ENCODE results near the gene VSTM2L. TPM values are rescaled to one million over a fixed set of nuclear protein-coding genes. Genes with fewer than 3 reads are reported as not detected.
"Not testable (repeated sequence)": the region's sequence is repeated elsewhere in the genome, so short reads cannot be mapped to it uniquely, and the experiment has no call there.

Gene VSTM2L
- total RNA-seq, 1 experiment from 2014 or later = 39.2 TPM

DNA sequence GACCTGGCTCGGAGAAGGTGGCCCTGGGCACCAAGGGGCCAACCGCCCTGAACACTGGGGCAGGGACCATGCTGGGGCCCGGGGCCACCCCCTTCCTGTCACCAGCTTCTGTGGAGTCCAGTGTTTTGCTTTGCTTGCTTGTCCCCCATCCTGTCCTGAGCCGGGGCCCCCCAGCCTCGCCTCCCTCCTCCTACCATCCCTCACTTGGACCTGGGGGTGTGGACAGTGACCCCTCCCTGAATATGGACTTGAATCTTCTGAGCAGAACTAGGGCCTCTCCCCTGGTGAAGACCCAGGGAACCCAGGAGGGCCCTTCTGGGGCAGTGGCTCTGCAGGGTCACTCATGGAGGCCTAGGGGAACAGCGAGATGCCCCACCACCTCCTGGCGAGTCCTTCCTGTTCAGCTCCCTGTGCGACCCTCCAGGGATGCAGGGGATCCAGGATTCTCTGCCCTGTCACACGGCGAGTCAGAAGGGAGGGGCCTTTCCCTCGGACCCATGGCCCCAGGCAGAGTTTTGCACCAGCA is 41.6 kb downstream of the VSTM2L start:
- in situ Hi-C loops (cut with HindIII; ENCODE audit: low sequenced_read_pairs) = no loop called here
- no peak for DNase-seq (ENCODE audit: low spot score)

DNA sequence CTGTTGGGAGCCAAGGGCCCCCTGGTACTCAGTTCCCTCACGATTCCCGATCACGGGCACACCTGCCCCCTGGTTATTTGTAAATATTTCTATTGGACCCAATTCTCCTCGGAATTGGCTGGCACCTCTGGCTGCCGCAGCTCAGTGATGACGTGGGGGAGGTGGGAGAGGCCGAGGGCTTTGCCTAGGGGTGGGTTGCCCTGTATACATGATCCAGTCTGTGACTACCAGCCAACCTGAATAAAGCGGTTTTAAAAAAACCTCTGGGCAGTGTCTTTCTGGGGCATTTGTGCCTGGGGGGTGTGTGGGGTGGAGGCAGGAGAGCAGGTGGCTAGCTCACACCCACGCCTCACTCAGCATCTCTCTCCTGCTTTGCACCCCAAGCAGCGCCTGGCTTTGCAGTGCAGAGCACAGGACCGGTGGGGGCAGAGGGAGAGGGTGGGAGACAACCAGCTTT is 42.2 kb downstream of the VSTM2L start:
- DNase-seq (ENCODE audit: low spot score) = no peak
- in situ Hi-C loops (cut with HindIII; ENCODE audit: low sequenced_read_pairs) = no loop called here

DNA sequence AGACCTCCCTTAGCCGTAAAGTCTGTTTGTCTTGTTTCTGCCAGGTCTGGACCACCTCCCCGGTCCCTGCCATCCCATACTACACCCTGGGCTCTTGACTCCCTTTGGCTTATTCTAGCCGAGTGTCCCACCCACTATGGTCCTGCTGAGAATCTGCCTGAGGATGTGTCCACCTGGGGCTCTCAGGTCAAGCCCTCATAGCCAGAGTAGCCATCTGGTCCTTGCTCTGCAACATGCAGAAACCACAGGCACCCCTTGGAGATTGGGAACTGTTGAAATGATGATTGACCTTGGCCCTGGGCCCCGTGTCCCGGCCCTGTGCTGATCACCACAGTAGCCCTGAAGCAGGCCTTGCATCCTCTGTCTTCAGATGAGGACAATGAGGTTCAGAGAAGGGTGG is 44.0 kb downstream of the VSTM2L start:
- in situ Hi-C loops (cut with HindIII; ENCODE audit: low sequenced_read_pairs) = no loop called here

DNA sequence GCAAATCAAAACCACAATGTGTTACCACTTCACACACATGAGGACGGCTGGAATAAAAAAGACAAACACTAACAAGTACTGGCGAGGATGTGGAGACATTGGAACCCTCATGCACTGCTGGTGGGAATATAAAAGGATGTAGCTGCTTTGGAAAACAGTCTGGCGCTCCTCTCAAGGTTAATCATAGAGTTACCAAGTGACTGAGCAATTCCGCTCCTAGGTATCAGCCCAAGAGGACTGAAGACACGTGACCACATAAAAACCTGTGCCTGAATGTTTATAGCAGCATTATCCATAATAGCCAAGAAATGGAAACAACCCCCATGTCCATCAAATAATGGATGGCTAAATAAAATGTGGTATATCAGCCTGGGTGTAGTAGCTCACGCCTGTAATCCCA is 45.0 kb downstream of the VSTM2L start:
- in situ Hi-C loops (cut with HindIII; ENCODE audit: low sequenced_read_pairs) = no loop called here
- no peak for DNase-seq (ENCODE audit: low spot score)

More for the DNA sequence above, 44.0 kb downstream of the VSTM2L start:
- DNase-seq (ENCODE audit: low spot score) = no peak

DNA sequence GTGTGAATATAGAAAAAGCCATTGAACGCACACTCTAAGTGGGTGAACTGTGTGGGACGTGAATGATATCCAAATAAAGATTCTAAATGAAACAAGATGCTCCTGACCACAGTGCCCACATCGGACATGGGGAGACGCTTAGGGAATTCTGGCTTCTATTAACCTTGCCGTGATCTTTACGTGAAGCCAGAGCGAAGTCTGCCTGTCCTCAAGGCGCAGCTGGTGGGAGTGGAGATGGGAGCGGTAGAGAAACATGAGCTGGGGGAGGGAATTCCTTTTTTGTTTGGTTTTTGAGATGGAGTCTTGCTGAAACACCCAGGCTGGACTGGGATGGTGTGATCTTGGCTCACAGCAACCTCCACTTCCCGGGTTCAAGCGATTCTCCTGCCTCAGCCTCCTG is 46.0 kb downstream of the VSTM2L start:
- no peak for DNase-seq (ENCODE audit: low spot score)
- in situ Hi-C loops (cut with HindIII; ENCODE audit: low sequenced_read_pairs) = no loop called here

DNA sequence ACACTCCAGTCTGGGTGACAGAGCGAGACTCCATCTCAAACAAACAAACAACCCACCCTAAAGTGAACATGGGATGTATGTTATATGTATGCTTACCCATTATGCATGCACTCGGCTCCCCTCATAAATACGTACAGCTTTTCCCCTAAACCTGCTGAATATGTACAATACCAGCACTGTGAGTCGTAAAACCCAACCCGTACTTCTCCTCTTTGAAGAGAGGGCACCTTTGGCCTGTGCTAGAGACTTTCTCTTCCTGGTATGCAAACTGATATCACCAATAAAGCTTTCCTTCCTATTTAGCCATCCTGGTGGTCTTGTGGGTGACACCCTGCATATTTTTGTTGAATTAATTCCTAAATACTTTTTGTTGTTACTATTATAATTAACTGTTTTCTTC is 51.3 kb downstream of the VSTM2L start:
- DNase-seq (ENCODE audit: low spot score) = no peak
- in situ Hi-C loops (cut with HindIII; ENCODE audit: low sequenced_read_pairs) = no loop called here

DNA sequence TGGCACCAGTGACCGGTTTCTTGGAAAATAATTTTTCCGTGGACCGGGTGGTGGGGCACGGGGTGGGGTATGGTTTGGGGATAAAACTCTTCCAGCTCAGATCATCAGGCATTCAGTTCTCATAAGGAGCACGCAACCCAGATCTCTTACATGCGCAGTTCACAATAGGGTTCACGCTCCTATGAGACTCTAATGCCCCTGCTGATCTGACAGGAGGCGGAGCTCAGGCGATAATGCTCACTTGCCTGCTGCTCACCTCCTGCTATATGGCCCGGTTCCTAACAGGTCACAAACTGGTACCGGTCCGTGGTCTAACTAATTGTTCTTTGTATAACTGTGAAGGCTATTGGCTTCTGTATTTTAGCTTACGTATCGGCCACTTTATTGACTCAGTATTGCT is 51.7 kb downstream of the VSTM2L start:
- DNase-seq (ENCODE audit: low spot score) = no peak
- in situ Hi-C loops (cut with HindIII; ENCODE audit: low sequenced_read_pairs) = no loop called here

DNA sequence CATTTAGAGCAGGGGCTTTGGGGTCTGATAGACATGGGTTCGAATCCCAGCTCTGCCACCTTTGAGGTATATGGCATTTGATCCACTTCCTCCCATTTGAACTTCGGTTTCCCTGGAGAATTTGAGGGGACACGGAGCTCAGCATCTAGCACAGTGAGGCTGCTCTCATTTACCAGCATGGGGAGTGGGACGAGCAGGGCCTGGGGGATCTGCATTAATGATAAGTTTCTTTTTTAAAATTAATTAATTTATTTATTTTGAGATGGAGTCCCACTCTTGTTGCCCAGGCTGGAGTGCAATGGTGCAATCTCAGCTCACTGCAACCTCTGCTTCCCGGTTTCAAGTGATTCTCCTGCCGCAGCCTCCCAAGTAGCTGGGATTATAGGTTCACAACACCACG is 52.6 kb downstream of the VSTM2L start:
- in situ Hi-C loops (cut with HindIII; ENCODE audit: low sequenced_read_pairs) = no loop called here
- DNase-seq (ENCODE audit: low spot score) = no peak

DNA sequence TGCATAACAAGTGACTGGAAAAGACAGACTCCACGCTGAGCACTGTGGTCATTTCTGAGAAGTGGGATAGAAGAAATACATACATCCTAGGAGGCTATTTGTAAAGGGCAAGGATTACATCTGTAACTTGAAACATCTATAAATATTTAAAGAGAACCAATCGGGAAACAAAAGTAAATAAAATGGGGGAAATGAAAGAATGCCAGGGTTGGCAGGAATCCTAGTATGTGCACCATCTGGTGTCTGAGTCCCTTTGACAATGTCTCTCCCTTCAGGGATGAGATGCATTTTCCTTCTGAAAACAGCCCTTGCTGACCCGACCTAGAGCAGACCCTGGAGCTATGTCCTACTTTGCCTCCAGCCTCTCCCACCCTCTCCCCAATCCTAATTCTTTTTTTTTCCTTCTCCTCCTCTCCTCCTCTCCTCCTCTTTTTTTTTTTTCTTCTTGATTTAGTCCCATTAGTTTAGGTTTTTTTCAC is 53.2 kb downstream of the VSTM2L start:
- DNase-seq (ENCODE audit: low spot score) = no peak

DNA sequence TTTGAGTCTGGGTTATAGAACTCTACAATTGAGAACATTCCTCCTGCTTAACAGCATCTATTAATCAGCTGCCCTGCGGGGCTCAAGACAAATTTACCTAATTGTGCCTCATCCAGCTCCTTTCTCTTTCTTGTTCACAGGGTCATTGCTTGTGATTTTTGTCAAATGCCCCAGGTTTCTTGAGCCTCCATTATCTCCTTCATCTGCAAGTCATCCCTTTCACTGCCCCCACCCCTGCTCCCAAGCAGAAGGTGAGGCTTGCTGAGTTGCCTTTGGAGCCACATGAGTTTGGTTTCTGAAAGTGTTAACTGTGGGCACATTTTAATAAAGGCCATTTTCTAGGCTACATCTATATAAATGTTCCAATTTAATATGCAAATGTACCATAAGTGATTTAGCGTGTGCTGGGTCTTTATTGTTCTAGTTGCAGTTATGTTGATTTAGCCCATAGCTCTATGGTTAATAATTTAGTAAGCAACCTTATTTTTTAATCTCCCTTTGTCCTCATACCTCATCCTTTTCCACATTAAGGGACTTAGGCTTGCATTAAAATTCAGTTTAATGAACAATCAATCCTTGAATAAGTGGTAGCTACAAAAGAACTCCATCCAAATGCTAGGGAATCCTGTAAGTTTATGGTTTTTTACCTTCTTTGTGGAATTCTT is 56.1 kb downstream of the VSTM2L start:
- in situ Hi-C loops (cut with HindIII; ENCODE audit: low sequenced_read_pairs) = no loop called here
- DNase-seq (ENCODE audit: low spot score) = no peak

More for the DNA sequence above, 53.2 kb downstream of the VSTM2L start:
- in situ Hi-C loops (cut with HindIII; ENCODE audit: low sequenced_read_pairs) = no loop called here

DNA sequence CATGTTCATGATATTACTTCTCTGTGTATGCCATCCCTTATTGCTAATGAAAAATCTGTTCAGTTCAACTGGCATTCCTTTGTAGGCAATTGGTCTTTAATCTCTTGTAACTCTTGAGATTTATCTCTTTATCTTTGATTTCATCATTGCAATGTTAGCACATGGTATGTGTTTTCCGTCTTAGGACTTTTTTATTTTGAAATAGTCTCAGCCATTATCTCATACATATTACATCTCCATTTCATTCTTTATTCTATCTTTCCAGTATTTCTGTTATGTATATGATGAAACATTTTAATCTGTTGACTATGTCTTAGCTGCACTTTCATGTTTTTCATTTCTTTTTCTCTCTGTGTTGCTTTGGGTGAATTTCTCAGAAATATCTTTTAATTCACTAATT is 58.1 kb downstream of the VSTM2L start:
- no peak for DNase-seq (ENCODE audit: low spot score)
- in situ Hi-C loops (cut with HindIII; ENCODE audit: low sequenced_read_pairs) = no loop called here

DNA sequence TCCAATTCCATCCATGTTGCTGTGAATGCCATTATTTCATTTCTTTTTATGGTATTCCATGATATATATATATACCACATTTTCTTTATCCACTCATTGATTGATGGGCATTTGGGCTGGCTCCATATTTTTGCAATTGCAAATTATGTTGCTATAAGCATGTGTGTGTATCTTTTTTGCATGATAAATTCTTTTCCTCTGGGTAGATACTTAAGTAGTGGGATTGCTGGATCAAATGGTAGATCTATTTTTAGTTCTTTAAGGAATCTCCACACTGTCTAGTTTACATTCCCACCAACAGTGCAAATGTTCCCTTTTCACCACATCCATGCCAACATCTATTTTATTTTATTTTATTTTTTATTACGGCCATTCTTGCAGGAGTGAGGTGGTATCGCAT is 60.6 kb downstream of the VSTM2L start:
- in situ Hi-C loops (cut with HindIII; ENCODE audit: low sequenced_read_pairs); DNase-seq (ENCODE audit: low spot score): not testable (repeated sequence)

DNA sequence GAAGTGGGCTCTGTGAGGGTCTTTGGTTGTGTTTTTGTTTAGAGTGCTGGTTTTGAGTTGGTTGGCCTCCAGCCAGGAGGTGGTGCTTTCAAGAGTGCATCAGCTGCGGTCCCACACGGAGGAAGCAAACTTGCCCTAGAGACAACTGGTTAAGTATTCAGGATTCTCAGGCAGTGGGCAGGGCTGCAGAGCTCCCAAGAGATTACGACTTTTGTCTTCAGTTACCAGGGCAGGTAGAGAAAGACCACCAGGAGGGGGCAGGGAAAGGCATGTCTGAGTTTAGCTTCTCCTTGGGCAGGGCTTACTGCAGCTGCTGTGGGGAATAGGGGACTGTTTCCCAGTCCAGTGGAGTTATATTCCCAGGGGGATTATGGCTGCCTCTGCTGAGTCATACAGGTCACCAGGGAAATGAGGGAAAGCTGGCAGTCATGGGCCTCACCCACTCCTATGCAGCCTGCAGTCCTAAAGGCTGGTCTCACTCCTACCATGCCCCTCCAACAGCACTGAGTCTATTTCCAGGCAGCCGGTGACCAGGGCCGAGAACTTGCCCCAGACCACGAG is 66.0 kb downstream of the VSTM2L start:
- in situ Hi-C loops (cut with HindIII; ENCODE audit: low sequenced_read_pairs) = no loop called here
- no peak for DNase-seq (ENCODE audit: low spot score)

DNA sequence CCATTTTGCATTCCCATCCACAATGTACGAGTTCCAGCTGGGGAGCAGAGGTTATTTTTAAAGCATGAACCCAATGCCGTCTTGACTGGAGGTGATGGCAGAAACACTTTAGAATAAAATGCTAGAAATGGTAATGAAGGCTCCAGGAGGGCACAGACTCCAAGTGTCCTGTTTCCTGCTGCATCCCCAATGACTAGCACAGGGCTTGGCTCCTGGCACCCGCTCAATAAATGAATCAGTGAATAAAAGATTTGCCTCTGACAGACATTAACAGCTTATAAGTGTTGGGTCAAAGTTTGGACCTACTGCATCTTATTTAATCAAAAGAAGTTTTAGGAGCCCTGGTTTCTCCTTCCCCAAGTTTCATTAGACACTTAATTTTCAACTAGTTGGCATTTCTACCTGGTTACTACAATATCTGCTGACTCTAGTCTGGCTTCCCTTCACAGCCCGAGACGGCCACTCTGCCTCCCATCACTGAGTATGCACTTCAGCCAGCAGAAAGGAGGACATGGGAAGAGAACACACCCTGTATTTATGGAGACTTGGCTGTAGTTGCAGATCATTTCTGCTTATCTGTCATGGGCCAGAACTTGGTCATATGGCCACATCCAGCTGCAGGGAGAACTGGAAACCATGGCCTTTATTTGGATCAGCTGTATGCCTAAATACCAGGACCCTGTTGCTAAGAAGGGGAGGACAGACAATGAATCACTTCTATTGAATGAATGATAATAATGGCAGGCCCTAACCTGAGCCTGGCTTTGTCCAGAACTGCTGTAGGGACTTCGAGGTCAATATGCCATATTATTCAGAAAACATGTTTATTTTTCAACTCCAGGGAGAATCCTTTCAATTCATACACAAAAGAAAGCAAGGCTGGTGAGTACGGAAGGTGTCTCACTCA is 67.3 kb downstream of the VSTM2L start:
- no peak for DNase-seq (ENCODE audit: low spot score)
- in situ Hi-C loops (cut with HindIII; ENCODE audit: low sequenced_read_pairs) = no loop called here

DNA sequence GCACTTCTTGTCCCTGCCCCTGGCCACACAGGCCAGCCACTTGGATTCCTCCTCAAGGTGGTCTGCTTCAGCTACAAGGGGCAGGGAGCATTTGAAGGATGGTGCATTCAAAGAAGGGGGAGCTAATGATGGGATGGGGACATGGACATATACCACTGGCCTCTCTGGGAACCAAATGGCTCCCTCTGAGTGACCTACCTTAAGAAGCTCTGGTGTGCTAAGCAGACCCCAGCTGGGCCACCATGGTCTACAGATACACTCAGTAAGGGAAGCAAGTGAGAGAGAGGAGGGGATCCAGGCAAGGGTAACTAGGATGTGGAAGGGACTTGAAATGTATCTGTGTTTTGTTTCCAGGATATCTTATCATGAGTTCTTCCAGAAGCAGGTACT is 67.9 kb downstream of the VSTM2L start:
- in situ Hi-C loops (cut with HindIII; ENCODE audit: low sequenced_read_pairs) = no loop called here
- DNase-seq (ENCODE audit: low spot score) = no peak

DNA sequence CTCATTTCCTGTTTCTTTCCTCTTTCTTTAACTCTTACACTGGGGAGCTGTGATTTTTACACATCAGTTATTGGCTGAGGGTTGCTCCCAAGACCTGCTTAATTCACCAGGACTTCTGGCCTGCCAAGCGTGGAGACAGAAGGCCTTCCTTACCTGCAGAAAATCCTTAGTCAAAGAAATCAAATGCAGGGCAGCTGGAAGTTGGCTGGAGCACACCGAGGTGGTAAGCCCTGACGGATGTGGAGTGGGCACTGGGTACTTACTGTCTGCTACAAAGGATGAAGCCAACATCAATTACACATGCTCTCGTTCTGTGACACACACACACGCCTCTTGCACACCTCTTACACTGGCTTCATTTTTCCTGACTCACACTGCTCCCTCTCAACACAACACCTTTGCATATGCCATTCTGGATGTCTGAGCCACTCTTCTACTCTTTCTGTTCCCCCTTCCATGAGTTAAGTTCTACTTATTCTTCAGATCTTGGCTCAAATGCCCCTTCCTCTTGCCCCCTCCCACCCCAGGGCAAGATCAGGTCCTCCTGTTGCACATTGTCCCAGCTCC is 68.7 kb downstream of the VSTM2L start:
- no peak for DNase-seq (ENCODE audit: low spot score)
- in situ Hi-C loops (cut with HindIII; ENCODE audit: low sequenced_read_pairs) = no loop called here

DNA sequence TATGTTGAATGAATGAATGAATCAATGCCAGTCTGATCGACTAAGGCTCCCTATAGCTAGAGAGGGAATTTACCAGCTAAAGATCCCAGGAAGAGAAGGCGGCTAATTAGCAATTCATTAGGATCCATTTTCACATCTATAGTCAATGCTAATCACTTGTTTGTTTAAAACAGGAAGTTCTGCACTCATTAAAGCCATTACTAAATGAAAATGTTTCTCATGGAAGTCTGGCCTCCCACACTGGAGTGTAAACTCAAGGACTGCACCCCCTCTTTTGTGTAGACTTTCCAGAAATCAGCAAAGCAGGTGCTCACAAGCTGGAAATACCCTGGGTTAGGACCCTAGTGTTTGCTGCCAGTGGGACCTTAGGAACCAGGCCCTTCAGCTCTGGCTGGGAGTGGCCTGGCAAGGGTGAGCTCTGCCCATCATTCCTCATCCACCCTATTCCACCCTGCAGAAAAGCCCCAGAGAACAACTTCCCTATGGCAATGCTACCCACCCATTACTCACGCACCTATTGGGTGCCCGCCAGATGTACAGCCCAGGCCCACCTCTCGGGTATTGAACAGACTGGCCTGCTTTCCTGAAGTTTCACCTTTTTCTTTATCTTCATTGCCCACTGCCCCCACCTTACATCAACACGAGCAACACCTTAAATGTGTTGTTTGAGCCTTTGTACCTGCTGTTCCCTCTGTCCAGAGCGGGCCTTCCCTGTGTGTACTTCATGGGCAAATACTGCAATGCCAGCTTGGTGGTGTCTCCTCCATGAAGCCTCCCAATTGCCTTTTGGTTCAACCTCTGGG is 69.5 kb downstream of the VSTM2L start:
- DNase-seq (ENCODE audit: low spot score) = no peak
- in situ Hi-C loops (cut with HindIII; ENCODE audit: low sequenced_read_pairs) = no loop called here

DNA sequence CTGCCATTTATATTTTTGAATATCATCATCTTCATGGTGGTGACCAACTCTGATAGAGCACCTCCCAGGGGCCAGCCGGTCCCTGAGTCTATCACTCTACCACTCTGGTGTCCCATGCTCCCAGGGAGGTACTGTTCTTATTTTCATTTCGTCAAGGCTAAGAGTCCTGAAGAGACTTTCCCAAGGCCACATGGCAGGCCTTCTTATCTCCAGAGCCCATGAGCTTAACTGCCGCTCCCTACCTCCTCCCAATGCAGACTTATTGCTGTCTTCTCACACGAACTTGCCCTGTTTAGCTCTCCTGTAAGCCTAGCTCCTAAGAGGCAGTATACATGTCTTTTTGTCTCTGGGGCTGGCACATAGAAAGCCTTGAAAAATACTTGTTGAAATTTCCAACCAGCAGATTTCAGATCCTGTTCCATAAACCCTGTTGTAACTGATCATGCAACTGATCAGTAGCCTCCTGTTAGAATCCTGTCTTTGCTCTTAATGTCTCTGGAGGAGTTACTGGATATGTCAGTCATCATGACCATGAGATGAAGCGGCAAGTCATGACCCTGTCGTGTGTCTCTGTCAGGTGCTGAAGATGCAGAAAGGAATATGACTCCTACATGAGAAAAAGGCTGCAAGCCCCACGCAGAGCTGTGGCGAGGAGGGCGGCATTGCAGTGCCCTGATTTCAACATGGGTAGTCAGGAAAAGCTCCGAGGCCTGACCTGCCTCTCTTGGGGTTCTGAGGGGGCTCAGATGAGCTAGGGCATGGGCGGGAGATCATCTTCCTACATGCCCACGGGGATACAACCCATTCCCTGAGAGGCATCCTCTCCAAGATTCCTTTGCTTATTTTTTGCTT is 70.4 kb downstream of the VSTM2L start:
- DNase-seq (ENCODE audit: low spot score) = no peak
- in situ Hi-C loops (cut with HindIII; ENCODE audit: low sequenced_read_pairs) = no loop called here

Measured in G401 (cell line).